K562 (cell line): ENCODE results near the gene MTG2.

Experiments used
- CBX2 ChIP-seq: fragments of 200-600 bp; sonication (generic); IDR thresholded peaks from one replicate; pipeline ENCODE4 v1.6.1; 2012; ENCODE audit warnings: mild to moderate bottlenecking, low read length, inconsistent platforms; ENCODE audit not compliant: insufficient read depth, poor library complexity, severe bottlenecking
- CBX3 ChIP-seq, 2 experiments: IDR thresholded peaks; 1 replicate in 1 of 2; 2 replicates in 1 of 2; pipeline ENCODE4 v1.6.1; 2012; ENCODE audit warnings: inconsistent platforms in 2 of 2, low read length in 2 of 2, borderline replicate concordance in 1 of 2, control low read depth in 1 of 2
- CBX5 ChIP-seq: IDR thresholded peaks from 2 replicates; pipeline ENCODE4 v1.6.1; 2014; ENCODE audit warnings: low read depth, borderline replicate concordance
- CTCF ChIP-seq, 3 experiments: IDR thresholded peaks in 2 of 3; conservative IDR thresholded peaks in 1 of 3; 2 replicates each; pipeline ENCODE4 v1.5.1; 2011 to 2012; ENCODE audit warnings: low read length in 3 of 3, mild to moderate bottlenecking in 3 of 3, control low read depth in 2 of 3, improper control_type of control experiment in 1 of 3, inconsistent platforms in 1 of 3, low read depth in 1 of 3, mixed read lengths in 1 of 3, moderate library complexity in 1 of 3; ENCODE audit not compliant: insufficient read depth in 2 of 3
- MAFK ChIP-seq: IDR thresholded peaks from 2 replicates; pipeline ENCODE4 v1.6.1; 2011; ENCODE audit warnings: low read length, improper control_type of control experiment
- MCM5 ChIP-seq: fragments of 450-650 bp; IDR thresholded peaks from 2 replicates; pipeline ENCODE4 v1.6.1; 2016; ENCODE audit warnings: low read depth
- NCOA2 ChIP-seq, 2 experiments: fragments of 450-650 bp; IDR thresholded peaks; 2 replicates each; pipeline ENCODE4 v1.6.1; 2018; ENCODE audit warnings: mild to moderate bottlenecking in 2 of 2, moderate library complexity in 1 of 2; ENCODE audit not compliant: partially characterized antibody in 2 of 2
- NCOA4 ChIP-seq: fragments of 450-650 bp; IDR thresholded peaks from 2 replicates; pipeline ENCODE4 v1.6.1; 2018; ENCODE audit warnings: mild to moderate bottlenecking; ENCODE audit not compliant: partially characterized antibody
- POLR2AphosphoS5 ChIP-seq: IDR thresholded peaks from 2 replicates; pipeline ENCODE4 v1.6.1; 2011; ENCODE audit warnings: mild to moderate bottlenecking, low read depth, low read length, moderate library complexity; ENCODE audit not compliant: control insufficient read depth, insufficient read depth
- POLR3A ChIP-seq: IDR thresholded peaks from 2 replicates; pipeline ENCODE4 v1.6.1; 2011; ENCODE audit warnings: borderline replicate concordance, mild to moderate bottlenecking, moderate library complexity; ENCODE audit not compliant: insufficient read length, insufficient read depth; ENCODE audit errors: extremely low read depth
- RFX5 ChIP-seq: IDR thresholded peaks from 2 replicates; pipeline ENCODE4 v1.6.1; 2011; ENCODE audit warnings: low read depth, mild to moderate bottlenecking, improper control_type of control experiment, low read length
- TEAD1 ChIP-seq, 2 experiments: fragments of 450-650 bp in 1 of 2; sonication (generic) in 1 of 2; formaldehyde crosslinking; IDR thresholded peaks; 2 replicates each; pipeline versions ENCODE4 v1.4.0 to v1.8.0; 2020 to 2022; ENCODE audit warnings: mild to moderate bottlenecking in 2 of 2, missing genetic modification reagents in 1 of 2
- ZBTB33 ChIP-seq: sonication (generic); formaldehyde crosslinking; IDR thresholded peaks from 2 replicates; pipeline ENCODE4 v1.8.1; 2023; ENCODE audit warnings: mild to moderate bottlenecking, missing genetic modification reagents
- TF ChIP-seq, protein P1 (sequence below), 2 experiments: IDR thresholded peaks; 2 replicates each; pipeline ENCODE4 v1.6.1; 2011; ENCODE audit warnings: borderline replicate concordance in 1 of 2, control low read depth in 1 of 2, low read depth in 1 of 2, low read length in 1 of 2, mild to moderate bottlenecking in 1 of 2, mixed read lengths in 1 of 2, moderate library complexity in 1 of 2; ENCODE audit not compliant: insufficient read depth in 1 of 2, insufficient read length in 1 of 2, poor library complexity in 1 of 2, severe bottlenecking in 1 of 2; ENCODE audit errors: extremely low read depth in 1 of 2

DNA sequence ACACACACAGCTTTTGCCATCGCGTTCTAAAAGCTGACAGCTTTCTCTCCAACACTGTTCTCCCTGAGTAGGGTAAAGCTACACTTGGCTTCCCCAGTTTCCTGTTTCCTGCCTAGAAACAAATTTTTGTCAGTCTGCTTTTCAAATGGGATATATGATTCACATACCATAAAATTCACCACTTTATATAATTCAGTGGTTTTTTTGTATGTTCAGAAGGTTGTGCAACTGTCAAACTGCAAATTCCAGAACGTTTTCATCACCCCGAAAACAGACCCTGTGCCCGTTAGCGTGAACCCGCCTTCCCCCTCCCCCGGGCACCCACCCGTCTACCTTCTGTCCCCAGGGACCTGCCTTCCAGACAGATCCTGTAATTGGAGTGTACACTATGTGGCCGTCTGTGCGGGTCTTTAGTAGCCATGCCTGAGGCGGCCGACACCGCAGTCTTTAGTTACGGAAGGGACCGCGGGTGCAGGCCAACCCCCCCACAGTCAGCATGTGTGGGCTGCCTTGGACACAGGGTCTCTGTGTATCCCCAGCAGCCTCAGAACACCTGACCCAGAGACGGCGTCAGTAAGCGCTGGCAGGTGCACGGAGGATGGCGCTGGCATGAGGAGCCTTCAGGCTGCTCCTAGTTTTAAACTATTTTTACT lies 20.7 kb downstream of the MTG2 start:
- TF ChIP-seq, protein P1, sequence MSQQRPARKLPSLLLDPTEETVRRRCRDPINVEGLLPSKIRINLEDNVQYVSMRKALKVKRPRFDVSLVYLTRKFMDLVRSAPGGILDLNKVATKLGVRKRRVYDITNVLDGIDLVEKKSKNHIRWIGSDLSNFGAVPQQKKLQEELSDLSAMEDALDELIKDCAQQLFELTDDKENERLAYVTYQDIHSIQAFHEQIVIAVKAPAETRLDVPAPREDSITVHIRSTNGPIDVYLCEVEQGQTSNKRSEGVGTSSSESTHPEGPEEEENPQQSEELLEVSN (IDR thresholded peaks at IDR 0.05; ENCODE audit: borderline replicate concordance in 1 of 2, extremely low read depth in 1 of 2, insufficient read depth in 1 of 2, insufficient read length in 1 of 2, low read depth in 1 of 2, low read length in 1 of 2, poor library complexity in 1 of 2, severe bottlenecking in 1 of 2): no peak
- TF ChIP-seq POLR2AphosphoS5 (no peak), NCOA2 (IDR thresholded peaks at IDR 0.05; ENCODE audit: partially characterized antibody in 2 of 2) (no peak), TEAD1 (CRISPR knock-in tag; IDR thresholded peaks at IDR 0.05) (no peak), CTCF (IDR thresholded peaks at IDR 0.05 in 2 of 3, conservative IDR thresholded peaks at IDR 0.05 in 1 of 3; ENCODE audit: insufficient read depth in 2 of 3, low read depth in 1 of 3, low read length in 3 of 3) (no peak), MAFK (no peak), NCOA4 (no peak), CBX5 (no peak), RFX5 (no peak), CBX3 (IDR thresholded peaks at IDR 0.05; ENCODE audit: borderline replicate concordance in 1 of 2, low read length in 2 of 2) (no peak), CBX2 (no peak), MCM5 (no peak), ZBTB33 (CRISPR knock-in tag) (no peak), POLR3A (no peak)
